GM18517 (cell line): Measurements from ENCODE around the gene LIPA.
"Not testable (repeated sequence)": the region's sequence is repeated elsewhere in the genome, so short reads cannot be mapped to it uniquely, and the experiment has no call there.

ENCODE experiments used
- ATAC-seq: cut with Tn5 transposase; IDR thresholded peaks from one replicate; pipeline ENCODE4 v1.9.1; 2021; ENCODE audit warnings: mild to moderate bottlenecking, moderate library complexity; ENCODE audit not compliant: unreplicated experiment

LIPA gene

GRCh38 chr10:89171263-89171872 lies 80.2 kb downstream of the LIPA start:
- no peak for ATAC-seq

GRCh38 chr10:89168354-89168900 lies 83.1 kb downstream of the LIPA start:
- not testable (repeated sequence) for ATAC-seq

GRCh38 chr10:89167915-89168314 lies 83.7 kb downstream of the LIPA start:
- ATAC-seq, result no peak

GRCh38 chr10:89165923-89166322 lies 85.7 kb downstream of the LIPA start:
- no peak for ATAC-seq

GRCh38 chr10:89164920-89165319 lies 86.7 kb downstream of the LIPA start:
- no peak for ATAC-seq

- peak; percentile 10 for ATAC-seq
Measured at GRCh38 chr10:89164080-89164479, 87.5 kb downstream of the LIPA start.
